ENCODE results near the gene TRAPPC2. TPM values are rescaled to one million over a fixed set of nuclear protein-coding genes. Genes with fewer than 3 reads are reported as not detected.

The TRAPPC2 gene
- total and polyA plus RNA-seq, 2 of the 13 experiments (the other 11 are each of a cell fraction or from before 2014, with no cell fraction given) = 4.4 to 8.1 TPM

DNA sequence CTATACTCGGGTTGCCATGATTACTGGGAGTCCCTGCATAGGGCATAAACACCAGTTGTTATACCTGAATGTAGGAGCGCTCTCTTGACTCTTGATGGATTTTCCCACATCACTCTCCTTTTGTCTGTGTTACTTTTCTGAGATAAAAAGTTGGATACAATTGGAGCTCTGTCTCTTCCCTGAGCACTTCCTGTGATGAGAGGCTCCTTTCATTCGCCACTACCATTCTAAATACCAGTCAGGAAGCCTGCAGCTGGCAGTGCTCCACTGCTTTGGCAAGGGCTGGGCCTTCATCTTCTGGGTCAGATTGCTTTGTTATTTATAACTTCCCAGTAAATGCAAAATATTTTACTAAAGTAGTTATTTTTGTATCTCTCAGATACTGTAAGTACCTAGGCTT lies 67.6 kb downstream of the TRAPPC2 start (continued):
- TF ChIP-seq, protein P1, sequence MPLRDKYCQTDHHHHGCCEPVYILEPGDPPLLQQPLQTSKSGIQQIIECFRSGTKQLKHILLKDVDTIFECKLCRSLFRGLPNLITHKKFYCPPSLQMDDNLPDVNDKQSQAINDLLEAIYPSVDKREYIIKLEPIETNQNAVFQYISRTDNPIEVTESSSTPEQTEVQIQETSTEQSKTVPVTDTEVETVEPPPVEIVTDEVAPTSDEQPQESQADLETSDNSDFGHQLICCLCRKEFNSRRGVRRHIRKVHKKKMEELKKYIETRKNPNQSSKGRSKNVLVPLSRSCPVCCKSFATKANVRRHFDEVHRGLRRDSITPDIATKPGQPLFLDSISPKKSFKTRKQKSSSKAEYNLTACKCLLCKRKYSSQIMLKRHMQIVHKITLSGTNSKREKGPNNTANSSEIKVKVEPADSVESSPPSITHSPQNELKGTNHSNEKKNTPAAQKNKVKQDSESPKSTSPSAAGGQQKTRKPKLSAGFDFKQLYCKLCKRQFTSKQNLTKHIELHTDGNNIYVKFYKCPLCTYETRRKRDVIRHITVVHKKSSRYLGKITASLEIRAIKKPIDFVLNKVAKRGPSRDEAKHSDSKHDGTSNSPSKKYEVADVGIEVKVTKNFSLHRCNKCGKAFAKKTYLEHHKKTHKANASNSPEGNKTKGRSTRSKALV (CRISPR knock-in tag; IDR thresholded peaks at IDR 0.05) = no peak
- no peak for TF ChIP-seq GTF2F1 (IDR thresholded peaks at IDR 0.05; ENCODE audit: low read length)
- TF ChIP-seq CHD2 (IDR thresholded peaks at IDR 0.05; ENCODE audit: low read depth, low read length) = no peak
- no peak for TF ChIP-seq ZNF746 (CRISPR knock-in tag; IDR thresholded peaks at IDR 0.05)

DNA sequence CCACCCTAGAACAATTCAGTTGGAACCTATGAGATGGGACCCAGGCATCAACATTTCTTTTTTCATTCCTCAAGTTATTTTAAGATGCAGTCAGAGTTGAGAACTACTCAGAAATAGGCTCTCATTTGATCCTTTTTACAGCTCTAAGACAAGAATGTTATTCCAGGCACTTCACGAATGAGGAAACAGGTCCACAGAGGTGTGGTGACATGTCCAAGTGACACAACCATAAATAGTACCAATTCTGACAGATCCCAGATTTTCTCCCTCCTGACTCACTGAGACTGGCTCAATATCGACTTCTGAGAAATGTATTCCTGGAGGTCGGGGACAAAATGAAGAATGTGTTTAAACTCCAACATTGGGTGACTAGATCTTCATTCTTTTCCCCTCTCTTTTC lies 70.4 kb downstream of the TRAPPC2 start:
- DNase-seq (ENCODE audit: low spot score) (no peak), FAIRE-seq (no peak), ATAC-seq (no peak)
- no peak overlapping the region for H3K4me3 ChIP-seq (replicated peaks in 1 of 3; ENCODE audit: insufficient read depth in 1 of 3, low read depth in 2 of 3, low read length in 3 of 3)
- no peak overlapping the region for H3K27ac ChIP-seq (ENCODE audit: extremely low read length, insufficient read depth, low read length)
- 90% methylated on average over 2 of the region's 3 CpGs for WGBS (ENCODE audit: low lambda C conversion rate)
- H3K4me1 ChIP-seq (ENCODE audit: insufficient read depth, low read length) = peaks cover 4% of the 10 kb centered on the region
- H3K36me3 ChIP-seq (replicated peaks in 1 of 2; ENCODE audit: control insufficient read depth in 1 of 2, insufficient read depth in 2 of 2, low read length in 2 of 2) = no peaks in the 10 kb centered on the region
- ChIA-PET POLR2A (no interaction called here), CTCF (ENCODE audit: low intra/inter-chr PET ratio, low total read pairs) (no interaction called here)
- intact Hi-C loops (cut with micrococcal nuclease; ENCODE audit: unreplicated experiment) (no loop called here), in situ Hi-C loops (cut with HindIII; ENCODE audit: extremely low pct_ligation_motif_present, low pct_unique_long_range_greater_than_20kb) (no loop called here)
- no peak overlapping the region for H3K9ac ChIP-seq (ENCODE audit: insufficient read depth, low read depth, low read length)
- no peaks in the 10 kb centered on the region for H3K79me2 ChIP-seq (ENCODE audit: insufficient read depth, low read length)
- TF ChIP-seq ZNF644 (CRISPR knock-in tag; IDR thresholded peaks at IDR 0.05; ENCODE audit: low read depth) = no peak
- no peak for TF ChIP-seq ARNT2 (CRISPR knock-in tag; IDR thresholded peaks at IDR 0.05; ENCODE audit: low read depth)
- TF ChIP-seq ZFP36 (IDR thresholded peaks at IDR 0.05; ENCODE audit: borderline replicate concordance, low read depth, low read length, partially characterized antibody) = no peak
- TF ChIP-seq ZSCAN30 (CRISPR knock-in tag; IDR thresholded peaks at IDR 0.05) = no peak
- TF ChIP-seq, protein P2, sequence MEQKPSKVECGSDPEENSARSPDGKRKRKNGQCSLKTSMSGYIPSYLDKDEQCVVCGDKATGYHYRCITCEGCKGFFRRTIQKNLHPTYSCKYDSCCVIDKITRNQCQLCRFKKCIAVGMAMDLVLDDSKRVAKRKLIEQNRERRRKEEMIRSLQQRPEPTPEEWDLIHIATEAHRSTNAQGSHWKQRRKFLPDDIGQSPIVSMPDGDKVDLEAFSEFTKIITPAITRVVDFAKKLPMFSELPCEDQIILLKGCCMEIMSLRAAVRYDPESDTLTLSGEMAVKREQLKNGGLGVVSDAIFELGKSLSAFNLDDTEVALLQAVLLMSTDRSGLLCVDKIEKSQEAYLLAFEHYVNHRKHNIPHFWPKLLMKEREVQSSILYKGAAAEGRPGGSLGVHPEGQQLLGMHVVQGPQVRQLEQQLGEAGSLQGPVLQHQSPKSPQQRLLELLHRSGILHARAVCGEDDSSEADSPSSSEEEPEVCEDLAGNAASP (CRISPR knock-in tag; IDR thresholded peaks at IDR 0.05; ENCODE audit: borderline replicate concordance) = no peak
- no peak for TF ChIP-seq ZNF607 (CRISPR knock-in tag; IDR thresholded peaks at IDR 0.05; ENCODE audit: borderline replicate concordance)
- TF ChIP-seq, protein P3, sequence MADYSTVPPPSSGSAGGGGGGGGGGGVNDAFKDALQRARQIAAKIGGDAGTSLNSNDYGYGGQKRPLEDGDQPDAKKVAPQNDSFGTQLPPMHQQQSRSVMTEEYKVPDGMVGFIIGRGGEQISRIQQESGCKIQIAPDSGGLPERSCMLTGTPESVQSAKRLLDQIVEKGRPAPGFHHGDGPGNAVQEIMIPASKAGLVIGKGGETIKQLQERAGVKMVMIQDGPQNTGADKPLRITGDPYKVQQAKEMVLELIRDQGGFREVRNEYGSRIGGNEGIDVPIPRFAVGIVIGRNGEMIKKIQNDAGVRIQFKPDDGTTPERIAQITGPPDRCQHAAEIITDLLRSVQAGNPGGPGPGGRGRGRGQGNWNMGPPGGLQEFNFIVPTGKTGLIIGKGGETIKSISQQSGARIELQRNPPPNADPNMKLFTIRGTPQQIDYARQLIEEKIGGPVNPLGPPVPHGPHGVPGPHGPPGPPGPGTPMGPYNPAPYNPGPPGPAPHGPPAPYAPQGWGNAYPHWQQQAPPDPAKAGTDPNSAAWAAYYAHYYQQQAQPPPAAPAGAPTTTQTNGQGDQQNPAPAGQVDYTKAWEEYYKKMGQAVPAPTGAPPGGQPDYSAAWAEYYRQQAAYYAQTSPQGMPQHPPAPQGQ (CRISPR knock-in tag; IDR thresholded peaks at IDR 0.05; ENCODE audit: borderline replicate concordance) = no peak
- TF ChIP-seq, protein P4, sequence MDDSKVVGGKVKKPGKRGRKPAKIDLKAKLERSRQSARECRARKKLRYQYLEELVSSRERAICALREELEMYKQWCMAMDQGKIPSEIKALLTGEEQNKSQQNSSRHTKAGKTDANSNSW (CRISPR knock-in tag; IDR thresholded peaks at IDR 0.05; ENCODE audit: borderline replicate concordance) = no peak
- TF ChIP-seq, protein P5, sequence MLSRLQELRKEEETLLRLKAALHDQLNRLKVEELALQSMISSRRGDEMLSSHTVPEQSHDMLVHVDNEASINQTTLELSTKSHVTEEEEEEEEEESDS (CRISPR knock-in tag; IDR thresholded peaks at IDR 0.05; ENCODE audit: borderline replicate concordance) = no peak
- TF ChIP-seq POLR2AphosphoS5 (IDR thresholded peaks at IDR 0.05; ENCODE audit: low read depth, low read length) = no peak
- TF ChIP-seq ZNF563 (CRISPR knock-in tag; IDR thresholded peaks at IDR 0.05) = no peak
- TF ChIP-seq HDAC2 (CRISPR knock-in tag; IDR thresholded peaks at IDR 0.05) = no peak
- TF ChIP-seq HNRNPH1 (optimal IDR thresholded peaks at IDR 0.05; ENCODE audit: low read depth, low read length) = no peak
- TF ChIP-seq, protein P6, sequence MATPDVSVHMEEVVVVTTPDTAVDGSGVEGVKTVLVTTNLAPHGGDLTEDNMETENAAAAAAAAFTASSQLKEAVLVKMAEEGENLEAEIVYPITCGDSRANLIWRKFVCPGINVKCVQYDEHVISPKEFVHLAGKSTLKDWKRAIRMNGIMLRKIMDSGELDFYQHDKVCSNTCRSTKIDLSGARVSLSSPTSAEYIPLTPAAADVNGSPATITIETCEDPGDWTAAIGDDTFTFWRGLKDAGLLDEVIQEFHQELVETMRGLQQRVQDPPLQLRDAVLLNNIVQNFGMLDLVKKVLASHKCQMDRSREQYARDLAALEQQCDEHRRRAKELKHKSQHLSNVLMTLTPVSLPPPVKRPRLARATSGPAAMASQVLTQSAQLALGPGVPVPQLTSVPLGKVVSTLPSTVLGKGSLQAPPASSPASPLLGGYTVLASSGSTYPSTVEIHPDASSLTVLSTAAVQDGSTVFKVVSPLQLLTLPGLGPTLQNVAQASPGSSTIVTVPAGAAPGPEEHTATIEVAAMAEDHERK (CRISPR knock-in tag; IDR thresholded peaks at IDR 0.05; ENCODE audit: low read depth) = no peak
- H4K20me1 ChIP-seq (ENCODE audit: insufficient read depth, low read length) = no peaks in the 10 kb centered on the region
- no TSS peak for BruUV-seq (replicated peaks)
- no peaks in the 10 kb centered on the region for H3K9me3 ChIP-seq (ENCODE audit: low read length)
- H2AFZ ChIP-seq (ENCODE audit: low read length) = no peak overlapping the region
- no peaks in the 10 kb centered on the region for H3K27me3 ChIP-seq (ENCODE audit: control insufficient read depth in 1 of 2, insufficient read depth in 2 of 2, low read length in 2 of 2)
- no peak overlapping the region for H3K4me2 ChIP-seq (ENCODE audit: low read depth, low read length)
